Measurements from ENCODE around the gene EZH1. TPM values are rescaled to one million over a fixed set of nuclear protein-coding genes. Genes with fewer than 3 reads are reported as not detected.

Gene EZH1
- total RNA-seq, 1 experiment from 2014 or later, result 17.7 TPM

DNA sequence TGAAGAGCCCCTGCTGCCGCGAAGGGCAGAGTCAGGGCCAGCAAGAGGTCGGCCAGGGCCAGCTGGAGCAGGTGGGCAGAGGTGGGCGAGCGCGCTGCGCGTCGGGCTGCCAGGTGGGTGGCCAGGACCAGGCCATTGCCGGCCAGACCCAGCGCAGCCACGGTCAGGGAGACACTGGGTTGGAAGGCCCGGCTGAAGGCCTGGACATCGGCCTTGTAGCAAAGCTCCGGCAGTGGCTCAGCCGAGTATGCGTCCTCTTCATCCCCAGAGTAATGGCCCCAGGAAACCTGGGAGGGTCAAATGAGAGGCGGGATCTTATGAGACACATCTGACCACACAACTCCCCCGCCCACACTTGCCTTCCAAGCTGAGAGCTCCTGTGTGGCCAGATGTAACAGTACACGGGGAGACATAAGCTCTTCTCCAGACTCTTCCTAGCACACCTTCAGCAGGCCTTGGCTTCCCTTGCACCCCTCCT is 64.5 kb downstream of the EZH1 start:
- ATAC-seq (no peak), DNase-seq (ENCODE audit: low read depth, low spot score) (no peak)
- ChIA-PET POLR2A (no interaction called here), CTCF (interaction anchor here (0.5 to 1.0 kb wide), 4 partner anchors 29 to 113 kb away, joined by 3 to 4 read pairs (median 4); no protein-coding TSS in a partner anchor)
- Histone ChIP-seq H3K9me3 (ENCODE audit: control insufficient read depth, insufficient read depth, low read depth, low read length) (no peaks in the 10 kb centered on the region), H3K27me3 (ENCODE audit: control insufficient read depth, insufficient read depth, low read length) (no peaks in the 10 kb centered on the region), H3K27ac (ENCODE audit: low read length) (peak overlapping the region; percentile 90), H3K4me1 (ENCODE audit: control insufficient read depth, insufficient read depth, low read length) (peaks cover 19% of the 10 kb centered on the region), H3K4me3 (ENCODE audit: low read depth in 2 of 2, low read length in 2 of 2) (no peak overlapping the region), H3K36me3 (ENCODE audit: control insufficient read depth, insufficient read depth, low read length) (no peaks in the 10 kb centered on the region; the same call in 1 of the 2 replicates)
- no TSS peak for BruUV-seq (replicated peaks)
- in situ Hi-C loops (cut with HindIII; ENCODE audit: low pct_unique_long_range_greater_than_20kb, low sequenced_read_pairs) (no loop called here), intact Hi-C loops (cut with micrococcal nuclease; ENCODE audit: unreplicated experiment) (no loop called here)
- TF ChIP-seq SIN3A (IDR thresholded peaks at IDR 0.05; ENCODE audit: borderline replicate concordance, insufficient read depth, low read depth, low read length), result no peak
- TF ChIP-seq, protein P1, sequence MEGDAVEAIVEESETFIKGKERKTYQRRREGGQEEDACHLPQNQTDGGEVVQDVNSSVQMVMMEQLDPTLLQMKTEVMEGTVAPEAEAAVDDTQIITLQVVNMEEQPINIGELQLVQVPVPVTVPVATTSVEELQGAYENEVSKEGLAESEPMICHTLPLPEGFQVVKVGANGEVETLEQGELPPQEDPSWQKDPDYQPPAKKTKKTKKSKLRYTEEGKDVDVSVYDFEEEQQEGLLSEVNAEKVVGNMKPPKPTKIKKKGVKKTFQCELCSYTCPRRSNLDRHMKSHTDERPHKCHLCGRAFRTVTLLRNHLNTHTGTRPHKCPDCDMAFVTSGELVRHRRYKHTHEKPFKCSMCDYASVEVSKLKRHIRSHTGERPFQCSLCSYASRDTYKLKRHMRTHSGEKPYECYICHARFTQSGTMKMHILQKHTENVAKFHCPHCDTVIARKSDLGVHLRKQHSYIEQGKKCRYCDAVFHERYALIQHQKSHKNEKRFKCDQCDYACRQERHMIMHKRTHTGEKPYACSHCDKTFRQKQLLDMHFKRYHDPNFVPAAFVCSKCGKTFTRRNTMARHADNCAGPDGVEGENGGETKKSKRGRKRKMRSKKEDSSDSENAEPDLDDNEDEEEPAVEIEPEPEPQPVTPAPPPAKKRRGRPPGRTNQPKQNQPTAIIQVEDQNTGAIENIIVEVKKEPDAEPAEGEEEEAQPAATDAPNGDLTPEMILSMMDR (IDR thresholded peaks at IDR 0.05), result no peak
- TF ChIP-seq TCF7L2 (IDR thresholded peaks at IDR 0.05; ENCODE audit: low read depth, low read length), result no peak
- no peak for TF ChIP-seq POLR2AphosphoS5 (IDR thresholded peaks at IDR 0.05; ENCODE audit: low read depth, low read length)
- TF ChIP-seq, protein P2, sequence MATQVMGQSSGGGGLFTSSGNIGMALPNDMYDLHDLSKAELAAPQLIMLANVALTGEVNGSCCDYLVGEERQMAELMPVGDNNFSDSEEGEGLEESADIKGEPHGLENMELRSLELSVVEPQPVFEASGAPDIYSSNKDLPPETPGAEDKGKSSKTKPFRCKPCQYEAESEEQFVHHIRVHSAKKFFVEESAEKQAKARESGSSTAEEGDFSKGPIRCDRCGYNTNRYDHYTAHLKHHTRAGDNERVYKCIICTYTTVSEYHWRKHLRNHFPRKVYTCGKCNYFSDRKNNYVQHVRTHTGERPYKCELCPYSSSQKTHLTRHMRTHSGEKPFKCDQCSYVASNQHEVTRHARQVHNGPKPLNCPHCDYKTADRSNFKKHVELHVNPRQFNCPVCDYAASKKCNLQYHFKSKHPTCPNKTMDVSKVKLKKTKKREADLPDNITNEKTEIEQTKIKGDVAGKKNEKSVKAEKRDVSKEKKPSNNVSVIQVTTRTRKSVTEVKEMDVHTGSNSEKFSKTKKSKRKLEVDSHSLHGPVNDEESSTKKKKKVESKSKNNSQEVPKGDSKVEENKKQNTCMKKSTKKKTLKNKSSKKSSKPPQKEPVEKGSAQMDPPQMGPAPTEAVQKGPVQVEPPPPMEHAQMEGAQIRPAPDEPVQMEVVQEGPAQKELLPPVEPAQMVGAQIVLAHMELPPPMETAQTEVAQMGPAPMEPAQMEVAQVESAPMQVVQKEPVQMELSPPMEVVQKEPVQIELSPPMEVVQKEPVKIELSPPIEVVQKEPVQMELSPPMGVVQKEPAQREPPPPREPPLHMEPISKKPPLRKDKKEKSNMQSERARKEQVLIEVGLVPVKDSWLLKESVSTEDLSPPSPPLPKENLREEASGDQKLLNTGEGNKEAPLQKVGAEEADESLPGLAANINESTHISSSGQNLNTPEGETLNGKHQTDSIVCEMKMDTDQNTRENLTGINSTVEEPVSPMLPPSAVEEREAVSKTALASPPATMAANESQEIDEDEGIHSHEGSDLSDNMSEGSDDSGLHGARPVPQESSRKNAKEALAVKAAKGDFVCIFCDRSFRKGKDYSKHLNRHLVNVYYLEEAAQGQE (IDR thresholded peaks at IDR 0.05; ENCODE audit: insufficient read depth in 1 of 2, low read depth in 2 of 2, low read length in 1 of 2), result no peak

DNA sequence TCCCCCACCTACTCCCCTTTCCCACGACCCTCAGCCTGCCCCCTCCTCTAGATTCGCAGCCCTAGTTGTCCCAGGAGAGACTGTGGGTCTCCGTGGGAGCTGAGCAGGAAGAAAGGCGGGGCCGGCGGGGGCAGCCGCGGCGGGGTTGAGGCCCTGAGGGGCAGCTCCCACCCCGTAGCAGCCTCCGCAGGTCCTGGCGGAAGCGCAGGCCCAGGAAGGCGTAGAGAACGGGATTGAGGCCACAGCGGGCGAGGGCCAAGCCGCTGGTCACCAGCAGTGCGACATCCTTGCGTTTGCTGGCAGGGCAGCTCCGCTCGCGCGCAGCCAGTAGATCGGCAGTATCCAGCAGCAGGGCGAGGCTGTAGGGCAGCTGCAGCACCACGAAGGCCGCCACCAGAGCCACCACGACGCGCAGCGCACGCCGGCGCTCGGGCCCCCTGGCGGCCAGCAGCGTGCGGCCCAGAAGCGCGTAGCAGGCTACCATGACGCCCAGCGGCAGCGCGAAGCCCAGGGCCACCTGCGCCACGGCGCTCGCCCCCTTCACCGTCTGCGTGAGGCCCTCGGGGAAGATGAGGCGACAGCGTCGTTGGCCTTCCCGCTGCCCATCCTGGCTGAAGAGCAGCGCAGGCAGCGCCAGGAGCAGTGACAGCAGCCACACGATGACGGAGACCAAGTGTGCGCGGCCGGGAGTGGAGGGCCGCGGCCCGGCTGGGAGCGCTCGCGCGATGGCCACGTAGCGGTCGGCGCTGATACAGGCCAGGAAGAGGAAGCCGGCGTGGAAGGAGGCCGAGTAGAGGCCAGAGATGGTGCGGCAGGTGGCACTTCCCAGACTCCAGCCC is 65.1 kb downstream of the EZH1 start:
- CTCF ChIA-PET, result interaction anchor here (0.5 to 1.2 kb wide), 5 partner anchors 28 to 112 kb away, joined by 3 to 9 read pairs (median 4); partner anchors contain the start of gene PSMC3IP
- peak overlapping the region; percentile 15 to 44; a peak in 3 of 4 replicates for H3K4me3 ChIP-seq (ENCODE audit: low read depth in 2 of 2, low read length in 2 of 2)
- no TSS peak for BruUV-seq (replicated peaks)
- peak overlapping the region; percentile 90 for H3K27ac ChIP-seq (ENCODE audit: low read length)
- no peaks in the 10 kb centered on the region for H3K9me3 ChIP-seq (ENCODE audit: control insufficient read depth, insufficient read depth, low read depth, low read length)
- H3K4me1 ChIP-seq (ENCODE audit: control insufficient read depth, insufficient read depth, low read length), result peaks cover 19% of the 10 kb centered on the region
- intact Hi-C loops (cut with micrococcal nuclease; ENCODE audit: unreplicated experiment), result loop anchor here (5.0 kb wide), 1 partner anchor 102 kb away; the partner anchor contains the start of gene PSMC3IP
- H3K36me3 ChIP-seq (ENCODE audit: control insufficient read depth, insufficient read depth, low read length), result no peaks in the 10 kb centered on the region; the same call in 1 of the 2 replicates
- POLR2A ChIA-PET, result no interaction called here
- TF ChIP-seq SIN3A (IDR thresholded peaks at IDR 0.05; ENCODE audit: borderline replicate concordance, insufficient read depth, low read depth, low read length) (0 out of 2 replicates have a peak, but pooled peaks have one; percentile 33), POLR2AphosphoS5 (IDR thresholded peaks at IDR 0.05; ENCODE audit: low read depth, low read length) (no peak)
- TF ChIP-seq, protein P1 (IDR thresholded peaks at IDR 0.05), result peak; percentile 82
- in situ Hi-C loops (cut with HindIII; ENCODE audit: low pct_unique_long_range_greater_than_20kb, low sequenced_read_pairs), result no loop called here
- DNase-seq (ENCODE audit: low read depth, low spot score) (no peak), ATAC-seq (peak; percentile 57)
- H3K27me3 ChIP-seq (ENCODE audit: control insufficient read depth, insufficient read depth, low read length), result no peaks in the 10 kb centered on the region
